ENCODE measurements around the gene CFAP251. TPM values are rescaled to one million over a fixed set of nuclear protein-coding genes. Genes with fewer than 3 reads are reported as not detected.
"Not testable (repeated sequence)": the region's sequence is repeated elsewhere in the genome, so short reads cannot be mapped to it uniquely, and the experiment has no call there.

The CFAP251 gene
- total RNA-seq, 1 experiment from 2014 or later, result 23.5 TPM

GRCh38 chr12:121889274-121889624, 29.1 kb upstream of the CFAP251 start:
- Mint-ChIP-seq H3K27ac (ENCODE audit: low read depth, unreplicated experiment) (peak overlapping the region; percentile 98), H3K9me3 (ENCODE audit: unreplicated experiment) (no peaks in the 10 kb centered on the region), H3K4me3 (ENCODE audit: unreplicated experiment) (peak overlapping the region; percentile 98), H3K27me3 (ENCODE audit: insufficient read depth, unreplicated experiment) (no peaks in the 10 kb centered on the region), H3K4me1 (ENCODE audit: insufficient read depth, unreplicated experiment) (peaks cover 19% of the 10 kb centered on the region), H3K36me3 (ENCODE audit: insufficient read depth, unreplicated experiment) (peaks cover 41% of the 10 kb centered on the region)
- ChIA-PET CTCF (interaction anchor here (0.8 to 3.5 kb wide), 6 partner anchors 19 to 105 kb away, joined by 3 to 42 read pairs (median 5); partner anchors contain the start of gene RHOF), POLR2A (interaction anchor here (0.8 to 7.5 kb wide), 14 partner anchors 50 to 191 kb away, joined by 3 to 128 read pairs (median 8); partner anchors contain the start of genes BCL7A, RHOF and SETD1B)
- TF ChIP-seq CTCF (IDR thresholded peaks at IDR 0.05; ENCODE audit: unreplicated experiment), result no peak
- no peak for DNase-seq (ENCODE audit: unreplicated experiment)
- intact Hi-C loops (cut with micrococcal nuclease), result loop anchor here (2.0 to 5.0 kb wide), 2 partner anchors 133 to 192 kb away; partner anchors contain the start of gene BCL7A
- BruUV-seq (replicated peaks), result no TSS peak

DNA sequence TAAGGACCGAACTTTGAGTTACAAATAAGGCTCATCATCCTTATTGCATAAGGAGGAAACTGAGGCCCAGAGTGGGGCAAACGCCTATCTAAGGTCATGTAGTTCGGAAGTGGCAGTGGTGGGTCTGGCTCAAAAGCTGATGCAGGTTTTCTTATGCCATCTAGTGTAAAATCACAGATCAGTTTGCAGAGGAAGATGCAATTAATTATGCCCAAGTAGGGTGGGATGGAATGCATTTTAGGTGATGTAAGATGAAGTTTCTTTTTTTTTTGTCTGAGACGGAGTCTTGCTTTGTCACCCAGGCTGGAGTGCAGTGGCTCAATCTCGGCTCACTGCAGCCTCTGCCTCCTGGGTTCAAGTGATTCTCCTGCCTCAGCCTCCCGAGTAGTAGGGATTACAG, 28.7 kb upstream of the CFAP251 start:
- not testable (repeated sequence) for H3K9me3 Mint-ChIP-seq (ENCODE audit: unreplicated experiment); H3K27me3 Mint-ChIP-seq (ENCODE audit: insufficient read depth, unreplicated experiment); BruUV-seq (replicated peaks); DNase-seq (ENCODE audit: unreplicated experiment)
- peaks cover 23% of the 10 kb centered on the region for H3K4me1 Mint-ChIP-seq (ENCODE audit: insufficient read depth, unreplicated experiment)
- intact Hi-C loops (cut with micrococcal nuclease), result loop anchor here (2.0 to 5.0 kb wide), 2 partner anchors 133 to 193 kb away; partner anchors contain the start of gene BCL7A
- H3K27ac Mint-ChIP-seq (ENCODE audit: low read depth, unreplicated experiment), result peak overlapping the region; percentile 98
- POLR2A ChIA-PET, result interaction anchor here (0.8 to 7.5 kb wide), 9 partner anchors 50 to 158 kb away, joined by 3 to 128 read pairs (median 11); partner anchors contain the start of genes RHOF and SETD1B
- H3K36me3 Mint-ChIP-seq (ENCODE audit: insufficient read depth, unreplicated experiment), result peaks cover 45% of the 10 kb centered on the region
- CTCF ChIA-PET, result interaction anchor here (0.8 to 3.5 kb wide), 5 partner anchors 19 to 105 kb away, joined by 3 to 42 read pairs (median 6); partner anchors contain the start of gene RHOF
- peak overlapping the region; percentile 98 for H3K4me3 Mint-ChIP-seq (ENCODE audit: unreplicated experiment)

DNA sequence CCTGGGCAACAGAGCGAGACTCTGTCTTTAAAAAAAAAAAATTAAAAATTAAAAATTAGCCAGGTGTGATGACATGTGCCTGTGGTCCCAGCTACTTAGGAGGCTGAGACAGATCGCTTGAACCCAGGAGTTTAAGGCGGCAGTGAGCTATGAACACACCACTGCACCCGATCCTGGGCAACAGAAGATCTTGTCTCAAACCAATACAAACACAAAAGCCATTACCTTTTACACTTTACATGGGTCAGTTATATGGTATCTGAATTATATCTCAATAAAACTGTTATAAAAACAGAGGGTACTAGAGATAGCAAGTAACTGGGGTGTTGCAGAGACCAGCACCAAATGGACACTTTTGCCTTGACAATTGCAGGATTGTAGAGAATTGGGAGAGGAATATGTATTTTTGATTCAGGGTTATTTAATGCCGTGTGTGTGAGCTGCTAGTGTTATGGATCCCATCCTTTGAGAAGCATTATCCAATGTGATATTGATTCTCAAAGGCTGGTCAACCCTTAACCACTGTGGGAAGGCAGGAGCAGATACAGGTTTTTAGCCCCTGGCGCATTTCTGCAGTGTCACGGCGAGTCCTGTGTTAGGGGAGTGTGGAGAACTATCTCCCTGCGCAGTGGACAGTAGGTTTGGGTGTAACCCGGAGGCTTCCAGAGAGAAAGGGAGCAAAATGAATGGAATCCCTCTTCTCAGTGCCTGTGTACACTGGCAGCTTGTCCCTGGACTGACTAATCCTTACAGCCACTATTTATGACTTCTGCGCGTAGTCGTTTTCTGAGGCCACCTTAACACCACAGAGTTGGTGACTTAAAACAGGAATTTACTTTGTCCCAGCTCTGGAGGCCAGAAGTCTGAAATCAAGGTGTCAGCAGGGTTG, 25.5 kb upstream of the CFAP251 start:
- H3K4me1 Mint-ChIP-seq (ENCODE audit: insufficient read depth, unreplicated experiment), result peaks cover 28% of the 10 kb centered on the region
- H3K4me3 Mint-ChIP-seq (ENCODE audit: unreplicated experiment), result no peak overlapping the region
- no peaks in the 10 kb centered on the region for H3K9me3 Mint-ChIP-seq (ENCODE audit: unreplicated experiment)
- BruUV-seq (replicated peaks), result no TSS peak
- no peaks in the 10 kb centered on the region for H3K27me3 Mint-ChIP-seq (ENCODE audit: insufficient read depth, unreplicated experiment)
- no peak for TF ChIP-seq CTCF (IDR thresholded peaks at IDR 0.05; ENCODE audit: unreplicated experiment)
- CTCF ChIA-PET, result interaction anchor here (0.6 to 4.2 kb wide), 14 partner anchors 14 to 1354 kb away, joined by 3 to 55 read pairs (median 4); partner anchors contain the start of genes BCL7A and RHOF
- DNase-seq (ENCODE audit: unreplicated experiment), result no peak
- POLR2A ChIA-PET, result interaction anchor here (0.6 to 7.5 kb wide), 6 partner anchors 46 to 130 kb away, joined by 3 to 128 read pairs (median 4); partner anchors contain the start of genes RHOF and SETD1B
- intact Hi-C loops (cut with micrococcal nuclease), result no loop called here
- H3K36me3 Mint-ChIP-seq (ENCODE audit: insufficient read depth, unreplicated experiment), result peaks cover 74% of the 10 kb centered on the region
- H3K27ac Mint-ChIP-seq (ENCODE audit: low read depth, unreplicated experiment), result peak overlapping the region; percentile 97

- no peak for TF ChIP-seq CTCF (IDR thresholded peaks at IDR 0.05; ENCODE audit: unreplicated experiment)
- no peaks in the 10 kb centered on the region for H3K9me3 Mint-ChIP-seq (ENCODE audit: unreplicated experiment)
- ChIA-PET CTCF (interaction anchor here (0.6 to 4.2 kb wide), 13 partner anchors 13 to 340 kb away, joined by 3 to 55 read pairs (median 4); partner anchors contain the start of genes BCL7A and RHOF), POLR2A (interaction anchor here (0.6 to 7.5 kb wide), 8 partner anchors 7 to 554 kb away, joined by 3 to 128 read pairs (median 4); partner anchors contain the start of genes RHOF and SETD1B)
- H3K36me3 Mint-ChIP-seq (ENCODE audit: insufficient read depth, unreplicated experiment), result peaks cover 77% of the 10 kb centered on the region
- peak overlapping the region; percentile 97 for H3K27ac Mint-ChIP-seq (ENCODE audit: low read depth, unreplicated experiment)
- intact Hi-C loops (cut with micrococcal nuclease), result no loop called here
- H3K27me3 Mint-ChIP-seq (ENCODE audit: insufficient read depth, unreplicated experiment), result no peaks in the 10 kb centered on the region
- peak; percentile 81 for DNase-seq (ENCODE audit: unreplicated experiment)
- H3K4me1 Mint-ChIP-seq (ENCODE audit: insufficient read depth, unreplicated experiment), result peaks cover 28% of the 10 kb centered on the region
- BruUV-seq (replicated peaks), result no TSS peak
- peak overlapping the region; percentile 59 for H3K4me3 Mint-ChIP-seq (ENCODE audit: unreplicated experiment)
Observed at GRCh38 chr12:121893961-121894460, 24.4 kb upstream of the CFAP251 start.
